CD4-positive, CD25-positive, alpha-beta regulatory T cell (primary cell): ENCODE measurements around the gene GASK1A. TPM values are rescaled to one million over a fixed set of nuclear protein-coding genes. Genes with fewer than 3 reads are reported as not detected.

ENCODE experiments used
- ATAC-seq, 2 donors: fragments of 150-1000 bp; cut with Tn5 transposase; one replicate each; pipeline ENCODE4 v1.10.0; 2021; ENCODE audit warnings: low read depth in 2 of 2, moderate number of reproducible peaks in 2 of 2, moderate library complexity in 1 of 2
- DNase-seq, 3 donors: peaks; one replicate each; pipeline versions ENCODE4 v3.0.0 to v3.0.0-alpha.2; 2012 to 2022; ENCODE audit warnings: mixed read lengths in 1 of 3
- H3K27ac ChIP-seq: one replicate; pipeline ENCODE4 v1.7.0; 2013; ENCODE audit warnings: mild to moderate bottlenecking, low read length; ENCODE audit not compliant: insufficient read depth, poor library complexity, severe bottlenecking
- H3K27me3 ChIP-seq: one replicate; pipeline ENCODE4 v1.7.0; 2013; ENCODE audit warnings: low read length; ENCODE audit not compliant: control insufficient read depth, insufficient read depth
- H3K36me3 ChIP-seq: one replicate; pipeline ENCODE4 v1.7.0; 2013; ENCODE audit warnings: mild to moderate bottlenecking, low read length, moderate library complexity; ENCODE audit not compliant: control insufficient read depth, insufficient read depth
- H3K4me1 ChIP-seq: 2 replicates; pipeline ENCODE4 v1.7.0; 2013; ENCODE audit warnings: mild to moderate bottlenecking, low read length; ENCODE audit not compliant: insufficient read depth, control insufficient read depth, poor library complexity, severe bottlenecking
- H3K4me3 ChIP-seq: one replicate; pipeline ENCODE4 v1.7.0; 2013; ENCODE audit warnings: low read depth, mild to moderate bottlenecking, low read length, moderate library complexity
- H3K9me3 ChIP-seq, 2 experiments: 1 replicate in 1 of 2; 2 replicates in 1 of 2; pipeline ENCODE4 v1.7.0; 2013; ENCODE audit warnings: low read length in 2 of 2, mild to moderate bottlenecking in 1 of 2, moderate library complexity in 1 of 2; ENCODE audit not compliant: control insufficient read depth in 2 of 2
- H3K27ac Mint-ChIP-seq, 3 donors: one replicate each; pipeline ENCODE4 v1.8.0; 2020 to 2022; ENCODE audit warnings: mild to moderate bottlenecking in 3 of 3, mixed read lengths in 3 of 3, moderate library complexity in 2 of 3
- H3K27me3 Mint-ChIP-seq: one replicate; pipeline ENCODE4 v1.8.0; 2022; ENCODE audit warnings: mild to moderate bottlenecking, mixed read lengths
- H3K36me3 Mint-ChIP-seq: one replicate; pipeline ENCODE4 v1.8.0; 2020; ENCODE audit warnings: mixed read lengths
- H3K4me1 Mint-ChIP-seq, 4 donors: one replicate each; pipeline ENCODE4 v1.8.0; 2020 to 2022; ENCODE audit warnings: mixed read lengths in 4 of 4, mild to moderate bottlenecking in 1 of 4
- H3K4me3 Mint-ChIP-seq, 4 donors: one replicate each; pipeline ENCODE4 v1.8.0; 2020 to 2022; ENCODE audit warnings: mild to moderate bottlenecking in 4 of 4, mixed read lengths in 4 of 4, moderate library complexity in 3 of 4
- H3K9me3 Mint-ChIP-seq, 7 donors: one replicate each; pipeline ENCODE4 v1.8.0; 2020 to 2022; ENCODE audit warnings: mixed read lengths in 7 of 7, mild to moderate bottlenecking in 3 of 7, moderate library complexity in 2 of 7
- polyA plus RNA-seq, 4 donors: library from polyadenylated mRNA; unstranded; fragments of 300-500 nt; fragmentation: Illumina TruSeq; gene quantifications; one replicate each; pipeline ENCODE4 v1.2.3, GENCODE V29; 2021
- total RNA-seq: library from RNA; stranded (reverse); gene quantifications from one replicate; pipeline ENCODE4 v1.2.3, GENCODE V29; 2022

GASK1A gene
- total and polyA plus RNA-seq, 5 donors from 2014 or later, result not detected

DNA sequence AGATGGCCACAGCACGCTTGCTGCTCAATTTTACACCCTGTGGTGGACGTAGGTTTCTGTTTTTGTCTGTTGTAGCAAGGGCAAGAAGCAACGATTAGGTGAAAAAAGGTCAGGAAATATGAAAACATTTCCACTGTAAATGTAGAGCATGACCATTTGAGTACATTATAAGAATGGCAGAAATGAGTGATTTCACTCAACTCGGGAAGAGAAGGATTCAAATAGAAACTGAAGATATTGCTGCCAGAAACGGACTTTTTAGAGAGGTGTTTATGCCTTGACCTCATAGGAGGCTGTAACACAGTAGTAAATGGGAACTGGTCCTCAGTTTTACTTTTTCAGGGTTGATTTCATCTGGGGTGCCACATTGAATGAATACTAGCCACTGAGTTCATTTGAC, 33.1 kb upstream of the GASK1A start:
- H3K27me3 Mint-ChIP-seq, result no peaks in the 10 kb centered on the region
- H3K4me1 Mint-ChIP-seq, result peaks cover 0 to 5% (median 4%) of the 10 kb centered on the region in 4 donors
- no peaks in the 10 kb centered on the region for H3K36me3 ChIP-seq
- peak overlapping the region in 1 of 3 donors; percentile 29 for H3K27ac Mint-ChIP-seq
- H3K4me3 Mint-ChIP-seq, result no peak overlapping the region
- ATAC-seq, result no peak
- H3K9me3 ChIP-seq, result no peaks in the 10 kb centered on the region
- DNase-seq, result peak in 1 of 3 donors; percentile 27
- no peak overlapping the region for H3K27ac ChIP-seq
- H3K27me3 ChIP-seq, result peaks cover 2% of the 10 kb centered on the region
- no peaks in the 10 kb centered on the region for H3K36me3 Mint-ChIP-seq
- no peaks in the 10 kb centered on the region for H3K4me1 ChIP-seq
- peaks cover 0 to 2% (median 0%) of the 10 kb centered on the region in 7 donors for H3K9me3 Mint-ChIP-seq
- H3K4me3 ChIP-seq, result no peak overlapping the region

DNA sequence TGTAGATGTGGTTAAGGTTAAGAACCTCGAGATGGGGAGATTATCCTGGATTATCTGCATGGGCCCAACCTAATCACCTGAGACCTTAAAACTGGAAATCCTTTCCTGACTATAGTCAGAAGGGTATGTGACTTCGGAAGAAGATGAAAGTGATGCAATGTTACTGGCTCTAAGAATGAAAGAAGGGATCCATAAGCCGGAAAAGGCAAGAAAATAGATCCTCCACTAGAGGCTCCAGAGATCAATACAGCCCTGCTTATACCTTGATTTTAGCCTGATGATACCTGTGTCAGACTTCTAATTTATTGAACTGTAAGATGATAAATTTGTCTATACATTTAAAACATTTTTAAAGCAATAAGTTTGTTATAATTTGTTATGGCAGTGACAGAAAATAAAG, 21.5 kb upstream of the GASK1A start:
- no peak overlapping the region for H3K27ac ChIP-seq
- Mint-ChIP-seq H3K27me3 (peaks cover 32% of the 10 kb centered on the region), H3K9me3 (no peaks in the 10 kb centered on the region), H3K27ac (no peak overlapping the region), H3K36me3 (no peaks in the 10 kb centered on the region), H3K4me3 (no peak overlapping the region), H3K4me1 (peaks cover 0 to 10% (median 8%) of the 10 kb centered on the region in 4 donors)
- DNase-seq, result no peak
- peaks cover 4% of the 10 kb centered on the region for H3K4me1 ChIP-seq
- ATAC-seq, result no peak
- H3K27me3 ChIP-seq, result peaks cover 9% of the 10 kb centered on the region
- no peaks in the 10 kb centered on the region for H3K36me3 ChIP-seq
- no peak overlapping the region for H3K4me3 ChIP-seq
- no peaks in the 10 kb centered on the region for H3K9me3 ChIP-seq

DNA sequence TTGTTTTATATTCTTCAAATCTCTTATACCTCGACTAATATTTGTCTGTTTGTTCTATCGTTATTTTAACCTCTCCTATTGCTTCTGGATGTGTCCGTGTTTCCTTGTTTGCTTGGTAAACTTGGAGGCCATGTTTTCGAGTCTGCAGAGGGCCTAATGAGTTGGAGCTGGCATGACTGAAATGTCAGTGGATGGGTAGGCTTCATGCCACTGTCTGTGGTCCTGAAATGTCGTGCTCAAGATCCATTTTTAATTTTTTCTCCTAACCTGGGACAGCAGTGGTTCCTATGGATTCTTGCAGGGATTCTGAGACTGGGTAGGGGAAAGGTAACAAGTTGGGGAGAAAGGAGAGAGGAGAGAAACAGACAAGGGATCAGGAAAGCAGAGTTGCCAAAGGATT, 18.8 kb upstream of the GASK1A start:
- Histone ChIP-seq H3K27ac (no peak overlapping the region), H3K9me3 (no peaks in the 10 kb centered on the region), H3K36me3 (no peaks in the 10 kb centered on the region), H3K4me1 (peaks cover 6% of the 10 kb centered on the region), H3K4me3 (no peak overlapping the region), H3K27me3 (peaks cover 10% of the 10 kb centered on the region)
- Mint-ChIP-seq H3K4me1 (peaks cover 0 to 24% (median 16%) of the 10 kb centered on the region in 4 donors), H3K27me3 (peaks cover 37% of the 10 kb centered on the region), H3K27ac (no peak overlapping the region), H3K36me3 (no peaks in the 10 kb centered on the region), H3K9me3 (no peaks in the 10 kb centered on the region), H3K4me3 (no peak overlapping the region)
- DNase-seq (no peak), ATAC-seq (no peak)

DNA sequence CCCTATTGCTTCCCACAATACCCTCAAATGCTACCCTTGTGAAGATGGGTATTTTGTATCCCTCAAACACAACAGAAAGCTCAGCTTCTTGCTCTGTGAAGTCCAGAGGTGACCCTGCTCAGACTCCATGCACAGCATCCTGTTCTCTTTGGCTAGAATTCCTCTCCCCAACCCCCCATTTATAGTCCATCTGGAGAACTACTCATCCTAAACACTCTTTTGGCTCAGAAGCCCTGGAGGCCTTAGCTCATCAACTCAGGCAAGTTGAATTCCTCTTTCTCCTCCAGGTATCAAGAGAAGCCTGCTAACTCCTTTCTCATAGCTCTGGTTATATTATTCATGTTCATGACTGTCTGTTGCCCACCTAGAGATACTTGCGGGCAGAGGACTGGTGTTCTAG, 18.3 kb upstream of the GASK1A start:
- Histone ChIP-seq H3K4me1 (peaks cover 6% of the 10 kb centered on the region), H3K9me3 (no peaks in the 10 kb centered on the region), H3K36me3 (no peaks in the 10 kb centered on the region), H3K27ac (no peak overlapping the region), H3K27me3 (peaks cover 10% of the 10 kb centered on the region), H3K4me3 (no peak overlapping the region)
- no peaks in the 10 kb centered on the region for H3K36me3 Mint-ChIP-seq
- no peak overlapping the region for H3K27ac Mint-ChIP-seq
- no peaks in the 10 kb centered on the region for H3K9me3 Mint-ChIP-seq
- H3K4me3 Mint-ChIP-seq, result no peak overlapping the region
- H3K27me3 Mint-ChIP-seq, result peaks cover 37% of the 10 kb centered on the region
- ATAC-seq (no peak), DNase-seq (no peak)
- H3K4me1 Mint-ChIP-seq, result peaks cover 0 to 26% (median 17%) of the 10 kb centered on the region in 4 donors

DNA sequence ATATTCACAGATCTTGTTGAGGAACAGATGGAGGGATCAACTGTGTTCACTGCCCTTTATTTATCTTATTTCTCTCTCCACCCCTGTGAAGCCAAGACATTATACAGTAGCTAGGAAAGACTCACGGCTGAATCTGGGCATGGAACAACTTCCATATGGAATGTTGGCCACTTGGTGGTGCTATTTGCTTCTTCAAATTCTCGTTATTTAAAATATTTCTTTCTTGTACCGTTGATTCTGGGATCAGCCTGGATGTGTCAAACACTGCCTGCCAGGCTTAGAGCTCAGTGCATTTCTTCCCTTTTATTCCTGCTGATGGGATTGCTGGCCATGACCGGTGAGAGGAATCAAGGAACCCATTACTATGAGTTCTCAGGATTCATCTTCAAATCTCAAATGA, 17.5 kb upstream of the GASK1A start:
- no peaks in the 10 kb centered on the region for H3K9me3 Mint-ChIP-seq
- Histone ChIP-seq H3K4me3 (no peak overlapping the region), H3K36me3 (no peaks in the 10 kb centered on the region), H3K27me3 (peaks cover 10% of the 10 kb centered on the region), H3K9me3 (no peaks in the 10 kb centered on the region), H3K4me1 (peaks cover 6% of the 10 kb centered on the region), H3K27ac (no peak overlapping the region)
- H3K27ac Mint-ChIP-seq, result peak overlapping the region in 1 of 3 donors; percentile 32
- H3K27me3 Mint-ChIP-seq, result peaks cover 36% of the 10 kb centered on the region
- peaks cover 0 to 25% (median 17%) of the 10 kb centered on the region in 4 donors for H3K4me1 Mint-ChIP-seq
- no peaks in the 10 kb centered on the region for H3K36me3 Mint-ChIP-seq
- H3K4me3 Mint-ChIP-seq, result no peak overlapping the region
- DNase-seq (peak in 2 of 3 donors; percentile 25 to 35), ATAC-seq (no peak)

DNA sequence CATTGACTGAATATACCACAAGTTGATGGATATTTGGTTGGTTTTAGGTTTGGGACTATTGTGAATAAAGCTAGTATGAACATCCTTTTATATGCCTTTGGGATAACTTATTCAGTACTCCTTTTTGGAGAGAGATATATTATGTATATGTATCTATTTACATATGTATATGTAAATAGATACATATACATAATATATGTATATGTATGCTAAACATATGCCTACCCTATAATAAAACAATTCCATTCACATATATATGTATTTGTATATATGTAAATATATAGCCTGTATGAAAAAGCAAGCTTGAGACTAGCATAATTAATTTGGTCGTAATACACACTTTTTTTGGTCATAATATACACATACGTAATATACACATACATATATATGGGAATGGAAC, 15.8 kb upstream of the GASK1A start:
- Mint-ChIP-seq H3K4me1 (peaks cover 0 to 25% (median 17%) of the 10 kb centered on the region in 4 donors), H3K27ac (no peak overlapping the region)
- H3K9me3 ChIP-seq, result no peaks in the 10 kb centered on the region

DNA sequence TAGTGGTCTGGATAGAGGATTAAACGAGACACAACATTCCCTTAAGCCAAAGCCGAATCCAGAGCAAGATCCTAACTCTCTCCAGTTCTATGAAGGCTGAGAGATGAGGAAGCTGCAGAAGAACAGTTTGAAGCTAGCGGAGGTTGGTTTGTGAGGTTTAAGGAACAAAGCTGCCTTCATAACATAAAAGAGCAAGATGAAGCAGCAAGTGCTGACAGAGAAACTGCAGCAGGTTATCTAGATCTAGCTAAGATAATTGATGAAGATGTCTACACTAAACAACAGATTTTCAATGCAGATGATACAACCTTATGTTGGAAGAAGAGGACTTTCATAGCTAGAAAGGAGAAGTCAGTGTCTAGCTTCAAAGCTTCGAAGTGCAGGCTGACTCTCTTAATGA, 14.8 kb upstream of the GASK1A start:
- peaks cover 0 to 2% (median 0%) of the 10 kb centered on the region in 7 donors for H3K9me3 Mint-ChIP-seq
- H3K27me3 Mint-ChIP-seq, result peaks cover 37% of the 10 kb centered on the region
- H3K27me3 ChIP-seq, result peaks cover 10% of the 10 kb centered on the region
- H3K4me3 ChIP-seq, result no peak overlapping the region
- no peak for ATAC-seq
- no peak overlapping the region for H3K27ac ChIP-seq
- H3K9me3 ChIP-seq, result no peaks in the 10 kb centered on the region
- no peak for DNase-seq
- H3K4me1 Mint-ChIP-seq, result peaks cover 0 to 25% (median 17%) of the 10 kb centered on the region in 4 donors
- H3K36me3 ChIP-seq, result no peaks in the 10 kb centered on the region
- peaks cover 6% of the 10 kb centered on the region for H3K4me1 ChIP-seq
- H3K4me3 Mint-ChIP-seq, result no peak overlapping the region
- no peaks in the 10 kb centered on the region for H3K36me3 Mint-ChIP-seq
- H3K27ac Mint-ChIP-seq, result peak overlapping the region in 1 of 3 donors; percentile 72

More for the DNA sequence above, 15.8 kb upstream of the GASK1A start:
- H3K27me3 Mint-ChIP-seq, result peaks cover 42% of the 10 kb centered on the region
- H3K4me3 Mint-ChIP-seq, result no peak overlapping the region
- peaks cover 0 to 2% (median 0%) of the 10 kb centered on the region in 7 donors for H3K9me3 Mint-ChIP-seq
- Histone ChIP-seq H3K4me1 (peaks cover 6% of the 10 kb centered on the region), H3K27me3 (peaks cover 10% of the 10 kb centered on the region), H3K27ac (no peak overlapping the region), H3K4me3 (no peak overlapping the region), H3K36me3 (no peaks in the 10 kb centered on the region)
- no peak for ATAC-seq
- no peaks in the 10 kb centered on the region for H3K36me3 Mint-ChIP-seq
- DNase-seq, result no peak

DNA sequence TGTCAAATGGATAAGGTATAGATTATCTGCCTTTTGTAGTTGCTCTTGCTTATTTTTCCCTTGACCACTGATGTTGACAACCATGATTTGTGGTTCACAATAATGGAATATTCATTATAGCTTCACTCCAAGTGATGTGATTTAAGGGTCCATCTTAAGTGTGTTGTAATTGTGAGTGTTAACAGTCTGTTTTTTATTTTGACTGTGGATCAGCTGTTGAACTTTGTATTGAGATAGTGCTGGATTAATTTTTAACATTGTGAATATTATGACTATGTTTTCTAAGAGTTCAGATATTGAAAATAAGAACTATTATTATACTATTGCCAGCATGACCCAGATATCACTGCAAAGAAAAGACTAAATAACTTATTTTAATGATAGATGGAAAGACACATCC, 8.6 kb upstream of the GASK1A start:
- H3K4me3 ChIP-seq, result no peak overlapping the region
- H3K4me1 Mint-ChIP-seq, result peaks cover 0 to 3% (median 0%) of the 10 kb centered on the region in 4 donors
- H3K36me3 Mint-ChIP-seq, result no peaks in the 10 kb centered on the region
- H3K4me3 Mint-ChIP-seq, result no peak overlapping the region
- no peak overlapping the region for H3K27ac Mint-ChIP-seq
- DNase-seq (no peak), ATAC-seq (no peak)
- H3K4me1 ChIP-seq, result no peaks in the 10 kb centered on the region
- H3K9me3 ChIP-seq, result peaks cover 6 to 14% of the 10 kb centered on the region in 2 experiments
- peaks cover 17% of the 10 kb centered on the region for H3K27me3 Mint-ChIP-seq
- H3K27me3 ChIP-seq, result peaks cover 5% of the 10 kb centered on the region
- H3K9me3 Mint-ChIP-seq, result peaks cover 0 to 23% (median 9%) of the 10 kb centered on the region in 7 donors
- H3K36me3 ChIP-seq, result no peaks in the 10 kb centered on the region
- H3K27ac ChIP-seq, result no peak overlapping the region
